ENCODE measurements around the gene DCANP1. TPM values are rescaled to one million over a fixed set of nuclear protein-coding genes. Genes with fewer than 3 reads are reported as not detected.

The DCANP1 gene
- total RNA-seq, 2 donors from 2014 or later, result not detected

DNA sequence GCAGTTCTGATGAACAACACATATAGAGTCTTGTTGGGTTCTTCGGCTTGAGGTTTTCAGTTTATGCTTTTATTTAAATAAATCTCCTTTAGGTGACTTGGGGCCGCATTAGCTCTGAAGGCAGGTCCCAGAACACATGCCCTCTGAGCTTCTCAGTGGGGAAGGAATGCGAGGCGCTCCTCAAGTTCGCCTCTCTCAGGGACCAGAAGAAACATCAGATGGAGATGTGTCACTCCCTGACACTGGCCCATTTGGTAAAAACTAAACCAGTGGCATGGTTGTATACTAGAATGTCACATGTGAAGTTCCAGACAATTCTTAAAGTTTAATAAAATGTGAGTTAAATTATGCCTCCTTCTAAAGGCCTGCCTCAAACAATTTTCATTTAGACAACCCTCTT lies 50.1 kb downstream of the DCANP1 start:
- intact Hi-C loops (cut with DNase I), result no loop called here
- ATAC-seq, result no peak
- DNase-seq, result no peak

DNA sequence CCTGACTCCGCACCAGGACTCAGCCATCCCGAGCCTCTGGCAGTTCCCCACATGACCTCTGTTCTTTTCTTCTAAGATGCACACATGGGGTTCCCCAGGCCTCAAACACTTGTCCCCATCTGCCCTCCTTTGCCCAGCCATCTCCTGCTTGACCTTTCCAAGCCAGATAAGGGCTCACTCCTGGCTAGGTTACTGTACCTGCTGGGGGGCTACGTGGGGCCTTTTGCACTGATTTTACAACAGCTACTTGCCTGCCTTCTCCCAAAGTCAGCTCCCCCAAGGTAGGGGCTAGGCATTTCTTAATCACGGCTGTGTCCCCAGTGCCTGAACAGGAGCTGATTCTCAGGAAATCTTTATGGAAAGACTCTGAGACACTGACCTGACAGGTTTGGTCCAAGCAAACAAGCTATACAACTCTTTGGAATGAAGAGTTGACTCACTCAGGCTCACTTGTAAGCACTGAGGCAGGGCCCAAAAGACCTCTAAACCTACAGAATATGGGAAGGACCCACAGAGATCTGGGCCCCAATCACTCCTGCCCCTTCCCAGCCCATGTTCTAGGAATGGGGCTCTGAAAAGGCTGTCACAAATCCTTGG lies 50.6 kb downstream of the DCANP1 start:
- ATAC-seq, result no peak
- no peak for DNase-seq
- intact Hi-C loops (cut with DNase I), result no loop called here

DNA sequence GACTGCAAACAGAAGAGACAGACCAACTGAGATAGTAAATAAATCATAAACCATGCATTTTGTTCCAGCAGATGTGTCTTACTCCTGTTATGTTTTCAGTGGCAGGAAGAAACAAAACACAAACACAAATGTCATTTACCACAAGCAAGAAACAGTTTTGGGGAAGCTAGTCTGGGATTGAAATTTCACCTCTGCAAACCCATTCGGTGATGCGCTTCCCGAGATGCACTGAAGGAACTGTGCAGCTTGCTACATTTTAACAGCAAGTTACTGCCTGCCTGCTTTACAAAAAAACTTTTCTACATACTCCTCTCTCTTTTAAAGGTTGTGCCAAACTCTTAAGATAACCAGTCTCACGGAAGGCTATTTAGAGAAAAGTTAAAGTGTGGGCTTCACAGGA lies 51.3 kb downstream of the DCANP1 start:
- no peak for DNase-seq
- intact Hi-C loops (cut with DNase I), result no loop called here
- no peak for ATAC-seq

DNA sequence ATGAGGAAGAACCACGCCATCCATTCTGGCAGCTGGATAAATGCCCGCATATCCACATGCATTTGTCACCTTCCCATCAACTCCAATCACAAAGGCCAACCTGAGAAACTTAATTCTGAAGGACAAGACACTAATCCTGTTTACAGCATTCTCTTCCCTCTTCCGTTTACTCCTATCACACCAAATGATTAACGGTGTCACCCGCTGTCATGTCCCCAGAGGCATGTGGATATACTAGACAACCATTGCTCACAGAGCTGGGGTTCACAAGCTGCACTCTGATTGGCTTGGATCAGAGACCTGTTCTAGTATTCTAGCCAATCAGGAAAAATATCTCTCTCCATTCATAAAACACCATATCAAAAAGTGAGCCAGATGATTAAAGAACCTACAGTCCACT lies 51.7 kb downstream of the DCANP1 start:
- DNase-seq (no peak), ATAC-seq (no peak)
- intact Hi-C loops (cut with DNase I), result no loop called here

Other genes starting within 250 kb of the DCANP1 start
- gene MACROH2A1, start 48.1 kb downstream of the DCANP1 start, total RNA-seq, result 100 to 1,000 TPM; 101 to 138 TPM
- not detected for gene TIFAB, start 5.0 kb upstream of the DCANP1 start, total RNA-seq
- gene NEUROG1, start 88.6 kb upstream of the DCANP1 start, total RNA-seq, result not detected
- gene CXCL14, start 131.6 kb upstream of the DCANP1 start, total RNA-seq, result 10 to 100 TPM; 11.2 to 11.7 TPM

All from left cardiac atrium (tissue), 4 donors.